HG03060 (cell line): Measurements from ENCODE around the gene TTC27.
"Not testable (repeated sequence)": the region's sequence is repeated elsewhere in the genome, so short reads cannot be mapped to it uniquely, and the experiment has no call there.

Experiments used
- ATAC-seq: cut with Tn5 transposase; IDR thresholded peaks from one replicate; pipeline ENCODE4 v1.9.1; 2021; ENCODE audit warnings: low read depth, moderate number of reproducible peaks; ENCODE audit not compliant: unreplicated experiment

The TTC27 gene

DNA sequence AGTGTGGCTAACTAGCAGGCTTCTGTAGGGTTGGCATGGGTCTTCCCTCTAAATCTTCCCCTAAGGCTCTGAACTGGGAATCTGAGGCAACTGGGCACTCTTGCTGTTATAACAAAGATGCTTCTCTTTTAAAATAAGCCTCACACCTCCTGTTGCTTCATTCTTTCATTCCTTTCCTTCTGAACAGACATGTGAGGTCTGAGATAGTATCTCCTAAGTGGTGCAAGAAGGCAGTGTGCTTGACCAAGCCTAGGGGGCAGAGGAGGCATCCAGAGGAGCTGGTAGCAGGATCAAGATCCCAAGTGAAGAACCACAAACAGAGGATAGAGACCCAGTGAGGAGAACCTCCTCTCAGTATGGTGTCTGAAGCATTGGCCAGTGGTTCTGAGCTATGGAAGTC is 90.9 kb downstream of the TTC27 start:
- ATAC-seq, result no peak

DNA sequence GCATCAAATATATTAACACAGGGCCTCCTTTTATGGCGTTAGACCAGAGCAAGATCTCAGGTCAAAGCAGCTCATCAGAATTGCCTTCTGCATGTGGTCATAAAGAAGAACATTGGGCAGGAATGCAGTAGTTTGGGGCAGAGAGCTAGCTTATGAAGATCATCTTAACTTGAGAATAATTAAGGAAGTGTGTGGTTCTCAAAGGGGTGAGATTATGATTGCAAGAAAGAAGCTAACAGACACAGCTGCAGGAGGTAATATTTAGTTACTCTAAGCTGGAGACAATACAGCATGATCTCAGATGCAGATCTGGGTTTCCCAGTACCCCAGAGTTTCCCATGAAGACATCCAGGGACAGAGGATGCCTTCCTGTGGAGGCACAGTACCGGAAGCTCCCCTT is 91.6 kb downstream of the TTC27 start:
- ATAC-seq, result no peak

DNA sequence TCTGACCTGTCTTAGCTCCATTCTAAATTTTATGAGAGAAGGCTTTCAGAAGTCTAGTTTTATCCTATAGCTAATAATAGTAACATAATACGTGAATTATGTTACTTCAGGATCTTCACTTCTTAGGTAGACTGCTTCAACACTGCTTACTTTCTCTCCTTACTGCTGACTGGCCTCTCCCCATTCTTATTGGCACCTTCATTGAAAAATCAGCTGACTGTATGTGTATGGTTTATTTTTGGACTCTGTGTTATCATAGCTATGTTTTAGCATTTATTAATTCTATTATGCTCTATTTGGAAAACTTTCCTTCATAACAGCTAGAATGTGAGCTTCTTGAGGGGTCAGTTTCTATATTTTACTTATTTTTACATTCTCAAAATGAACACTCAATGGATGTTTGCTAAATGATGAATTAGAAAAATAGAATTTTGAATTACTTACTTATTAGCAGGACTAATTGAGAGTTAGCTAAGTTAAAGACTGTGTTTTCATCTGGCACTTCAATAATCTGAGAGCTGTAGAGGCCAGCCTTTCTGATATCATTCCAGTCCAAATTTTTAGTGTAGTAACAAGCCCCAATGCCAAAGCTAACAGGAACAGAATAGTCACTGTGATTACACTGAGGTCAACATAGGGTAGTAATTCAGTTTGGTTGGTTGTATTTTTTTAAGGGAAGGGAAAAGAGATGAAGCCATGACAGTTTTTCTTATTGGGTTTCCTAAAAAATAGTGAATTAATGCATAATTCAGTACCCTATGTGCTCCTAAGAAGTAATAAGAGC is 92.3 kb downstream of the TTC27 start:
- no peak for ATAC-seq

DNA sequence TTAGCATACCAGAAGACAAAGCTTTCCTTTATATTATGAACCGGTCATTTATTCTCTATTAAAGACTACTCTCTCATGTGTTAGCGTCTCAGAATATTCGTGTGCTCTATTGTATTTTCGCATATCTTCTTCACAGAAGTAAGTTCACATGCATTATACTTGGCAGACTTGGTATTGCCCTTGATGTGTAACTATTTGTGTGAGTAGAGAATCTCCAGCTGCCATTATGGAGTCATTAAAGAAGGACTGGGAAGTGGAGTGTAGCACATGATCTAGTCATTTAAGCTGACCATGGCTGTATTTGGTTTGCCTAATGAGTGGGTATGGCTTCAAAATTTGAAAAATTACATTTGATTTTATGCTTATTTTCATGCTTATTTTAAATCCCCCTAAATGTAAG is 92.9 kb downstream of the TTC27 start:
- no peak for ATAC-seq

DNA sequence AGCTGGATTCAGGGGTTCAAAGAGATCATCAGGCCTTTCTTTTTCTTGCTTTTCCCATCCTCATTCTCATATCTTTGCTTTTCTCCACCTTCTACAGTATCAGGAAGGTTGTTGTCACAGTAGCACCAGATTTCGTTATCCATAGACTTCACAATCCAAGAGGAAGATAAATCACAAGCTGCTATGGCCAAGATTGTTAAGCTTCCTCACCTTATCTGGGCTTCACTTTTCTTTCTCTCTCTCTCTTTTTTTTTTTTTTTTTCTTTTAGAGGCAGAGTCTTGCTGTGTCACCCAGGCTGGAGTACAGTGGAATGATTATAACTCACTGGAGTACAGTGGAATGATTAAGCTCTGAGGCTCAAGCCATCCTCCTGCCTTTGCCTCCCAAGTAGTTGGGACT is 93.5 kb downstream of the TTC27 start:
- ATAC-seq, result no peak

DNA sequence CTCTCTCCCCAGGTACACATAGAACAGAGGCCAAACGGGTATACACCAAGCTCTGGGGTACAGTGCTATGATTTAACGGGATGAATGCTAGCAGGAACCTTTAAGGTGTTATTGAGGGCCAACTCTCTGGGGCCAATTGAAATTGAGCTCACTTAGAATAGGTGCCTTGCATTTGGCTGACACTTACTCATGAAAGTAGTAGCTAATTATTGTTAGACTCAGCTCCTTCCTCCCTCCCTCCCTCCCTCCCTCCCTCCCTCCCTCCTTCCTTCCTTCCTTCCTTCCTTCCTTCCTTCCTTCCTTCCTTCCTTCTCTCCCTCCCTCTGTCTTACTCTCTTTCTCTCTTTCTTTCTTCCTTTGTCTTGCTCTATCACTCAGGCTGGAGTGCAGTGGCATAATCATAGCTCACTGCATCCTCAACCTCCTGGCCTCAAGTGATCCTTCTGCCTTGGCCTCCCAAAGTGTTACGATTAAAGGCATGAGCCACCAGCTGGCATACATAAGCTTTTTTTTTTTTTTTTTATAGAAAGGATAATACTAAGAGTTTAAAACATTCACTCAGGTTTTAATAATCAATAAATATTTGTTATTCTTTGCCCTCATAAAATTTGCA is 95.7 kb downstream of the TTC27 start:
- no peak for ATAC-seq

DNA sequence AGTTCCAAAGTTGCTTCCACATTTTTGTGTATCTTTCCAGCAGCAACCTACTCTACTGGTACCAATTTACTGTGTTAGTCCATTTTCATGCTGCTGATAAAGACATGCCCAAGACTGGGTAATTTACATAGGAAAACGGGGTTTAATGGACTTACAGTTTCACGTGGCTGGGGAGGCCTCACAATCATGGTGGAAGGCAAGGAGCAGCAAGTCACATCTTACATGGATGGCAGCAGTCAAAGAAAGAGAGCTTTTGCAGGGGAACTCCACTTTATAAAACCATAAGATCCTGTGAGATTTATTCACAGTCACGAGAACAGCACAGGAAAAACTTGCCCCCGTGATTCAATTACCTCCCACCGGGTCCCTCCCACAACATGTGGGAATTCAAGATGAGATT is 98.8 kb downstream of the TTC27 start:
- ATAC-seq, result not testable (repeated sequence)

DNA sequence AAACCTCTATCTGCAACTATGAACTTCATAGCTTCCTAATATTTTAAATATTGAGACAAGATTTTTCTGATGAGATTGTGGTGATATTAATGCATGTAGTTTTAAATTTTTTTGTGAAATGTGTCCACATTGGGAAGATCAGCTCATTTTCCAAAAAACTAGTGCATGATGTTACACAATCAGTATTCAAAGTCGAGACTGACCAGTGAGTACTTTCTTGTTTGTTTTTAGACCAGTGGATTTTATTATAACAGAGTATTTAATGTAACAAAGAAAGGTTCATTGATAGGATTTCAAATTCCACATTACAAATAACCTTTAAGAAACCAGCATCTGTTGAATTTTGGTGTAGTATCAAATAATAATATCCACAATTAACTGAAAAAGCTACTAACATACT is 99.3 kb downstream of the TTC27 start:
- no peak for ATAC-seq

DNA sequence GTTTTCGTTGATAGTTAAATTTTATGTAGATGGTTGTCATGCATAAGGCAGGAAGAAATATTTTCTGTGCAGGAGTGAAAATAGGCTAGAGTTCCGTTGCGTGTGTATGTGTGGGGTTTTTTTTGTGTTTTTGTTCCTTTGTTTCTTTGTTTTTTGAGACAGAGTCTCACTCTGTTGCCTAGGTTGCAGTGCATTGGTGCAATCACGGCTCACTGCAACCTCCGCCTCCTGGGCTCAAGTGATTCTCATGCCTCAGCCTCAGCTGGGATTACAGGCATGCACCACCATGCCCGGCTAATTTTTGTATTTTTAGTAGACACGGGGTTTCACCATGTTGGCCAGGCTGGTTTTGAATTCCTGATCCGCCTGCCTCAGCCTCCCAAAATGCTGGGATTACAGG is 103.1 kb downstream of the TTC27 start:
- not testable (repeated sequence) for ATAC-seq

DNA sequence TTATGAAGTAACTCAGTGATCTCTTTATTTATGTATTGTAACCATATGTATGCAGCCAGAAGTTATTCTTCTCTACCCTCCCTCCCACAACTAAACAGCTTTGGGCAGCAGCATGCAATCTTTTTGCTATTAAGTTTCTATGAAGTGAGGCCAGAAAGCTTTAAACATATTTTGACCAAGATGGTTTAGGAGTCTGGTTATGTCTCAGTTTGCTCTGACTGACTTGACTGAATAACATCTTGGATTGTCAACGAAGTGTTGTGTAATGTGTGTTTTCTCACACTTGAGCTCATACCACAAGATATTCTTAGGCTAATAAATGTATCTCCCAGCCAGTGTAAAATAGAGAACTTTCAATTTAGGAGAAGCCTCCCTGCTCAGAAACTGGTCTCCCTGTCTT is 104.3 kb downstream of the TTC27 start:
- no peak for ATAC-seq

DNA sequence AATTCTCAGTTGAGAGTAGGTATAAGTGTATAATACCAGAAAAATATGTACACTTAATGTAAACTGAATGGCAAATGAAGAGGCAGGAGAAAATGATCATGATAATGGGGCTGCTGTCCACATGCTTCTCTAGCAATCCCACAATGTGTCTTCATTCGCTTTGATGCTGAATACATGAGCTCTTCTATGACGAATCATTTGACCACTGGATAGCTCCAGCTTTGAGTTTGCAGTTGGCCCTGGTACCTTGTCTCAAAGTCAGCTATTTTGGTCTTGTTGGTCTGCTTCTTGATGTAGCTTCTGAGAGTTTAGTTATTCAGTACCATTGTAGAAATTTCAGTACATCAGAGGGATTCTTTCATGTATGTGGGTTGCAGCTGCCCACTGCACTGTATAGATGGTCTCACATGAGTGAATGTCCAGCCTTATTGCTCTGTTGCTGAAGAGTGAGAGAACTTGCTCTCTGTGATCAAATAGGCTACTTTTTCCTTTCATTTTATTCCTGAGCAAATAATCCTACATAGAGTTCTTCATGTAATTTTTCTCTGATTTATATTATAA is 105.1 kb downstream of the TTC27 start:
- no peak for ATAC-seq

DNA sequence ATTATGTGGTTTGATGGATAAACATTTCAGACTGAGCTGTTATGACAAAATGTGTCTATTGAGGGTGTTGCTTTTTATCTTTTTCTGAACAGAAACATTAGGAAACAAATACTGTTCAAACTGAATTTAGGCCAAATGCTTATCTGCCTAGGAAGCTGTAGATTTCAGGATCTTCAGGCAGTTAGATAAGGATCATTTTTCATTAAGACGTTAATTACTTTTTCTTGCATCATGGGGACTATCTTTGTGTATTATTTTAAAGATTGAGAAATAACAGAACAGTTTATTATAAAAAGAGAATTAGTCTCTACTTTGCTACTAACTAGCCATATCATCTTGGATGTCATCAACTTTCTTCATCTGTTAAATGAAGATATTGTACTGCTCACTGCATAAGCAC is 107.5 kb downstream of the TTC27 start:
- ATAC-seq, result no peak

DNA sequence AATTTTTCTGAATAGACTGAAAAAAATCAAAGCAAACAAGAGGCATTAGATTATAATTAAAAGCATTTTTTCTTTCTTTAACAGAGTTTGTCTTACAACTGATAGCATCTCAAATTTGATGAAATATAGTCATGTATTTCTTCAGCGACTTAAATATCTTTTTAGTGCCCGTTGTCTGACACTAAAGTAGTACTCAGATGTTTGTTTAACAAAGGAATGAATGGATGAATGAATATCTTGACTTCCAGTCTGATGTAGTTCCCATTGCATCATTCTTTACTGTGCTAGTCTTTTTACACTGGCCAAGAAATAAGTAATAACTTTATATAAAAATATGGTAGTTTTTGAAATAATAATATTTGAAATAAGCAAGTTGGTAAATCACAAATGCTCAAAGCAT is 111.1 kb downstream of the TTC27 start:
- ATAC-seq, result no peak

DNA sequence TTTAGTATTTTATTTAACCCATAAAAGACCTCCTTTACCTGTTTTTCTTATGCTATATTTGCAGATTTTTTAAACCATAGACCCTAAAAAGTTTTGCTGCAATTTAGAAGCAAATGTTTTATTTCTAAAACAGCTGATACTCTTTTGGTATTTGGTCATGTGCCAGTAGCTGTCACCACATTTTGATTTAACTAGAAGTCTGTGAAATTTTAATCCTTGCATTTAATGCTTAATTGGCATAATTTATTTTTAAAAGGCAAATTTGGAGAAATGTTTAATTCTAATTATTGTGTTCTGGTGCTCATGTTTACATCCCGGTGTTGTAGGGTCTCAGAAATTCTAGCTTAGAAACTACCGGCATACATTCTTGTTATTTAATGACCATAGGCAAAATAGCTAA is 111.8 kb downstream of the TTC27 start:
- no peak for ATAC-seq

DNA sequence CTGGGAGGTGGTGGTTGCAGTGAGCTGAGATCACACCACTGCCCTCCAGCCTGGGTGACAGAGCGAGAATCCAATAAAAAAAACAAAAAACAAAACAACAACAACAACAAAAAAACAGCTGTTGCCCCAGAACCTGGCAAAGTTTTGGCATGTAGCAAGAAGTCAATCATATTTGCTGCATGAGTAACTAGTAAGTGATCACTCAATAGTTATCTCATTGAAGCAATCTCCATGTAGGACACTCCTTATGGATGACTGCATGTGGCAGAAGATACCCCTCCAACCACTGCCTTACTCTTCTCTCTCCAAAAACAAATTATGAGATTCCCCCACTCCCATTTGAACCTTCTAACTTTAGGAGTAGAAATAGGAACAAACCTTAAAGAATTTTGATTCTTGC is 113.7 kb downstream of the TTC27 start:
- no peak for ATAC-seq

DNA sequence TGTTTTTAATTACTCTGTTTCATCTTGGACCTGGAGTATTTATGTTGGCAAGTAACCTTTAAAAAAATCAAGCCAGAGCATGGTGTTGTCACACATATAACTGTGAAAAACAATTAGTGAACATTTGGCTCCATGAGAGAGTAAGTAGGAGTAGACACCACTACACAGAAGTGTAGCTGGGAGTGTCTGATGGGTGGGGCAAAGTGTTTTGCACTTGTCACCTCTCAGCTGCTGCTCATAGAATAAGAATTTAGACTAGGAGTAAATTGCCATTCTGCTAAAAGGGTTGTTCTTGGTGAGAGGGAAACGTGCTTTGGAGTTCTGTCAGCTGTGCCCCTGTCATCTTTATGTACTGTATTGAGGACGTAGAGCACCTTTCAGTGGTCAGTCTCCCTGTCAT is 114.5 kb downstream of the TTC27 start:
- no peak for ATAC-seq

DNA sequence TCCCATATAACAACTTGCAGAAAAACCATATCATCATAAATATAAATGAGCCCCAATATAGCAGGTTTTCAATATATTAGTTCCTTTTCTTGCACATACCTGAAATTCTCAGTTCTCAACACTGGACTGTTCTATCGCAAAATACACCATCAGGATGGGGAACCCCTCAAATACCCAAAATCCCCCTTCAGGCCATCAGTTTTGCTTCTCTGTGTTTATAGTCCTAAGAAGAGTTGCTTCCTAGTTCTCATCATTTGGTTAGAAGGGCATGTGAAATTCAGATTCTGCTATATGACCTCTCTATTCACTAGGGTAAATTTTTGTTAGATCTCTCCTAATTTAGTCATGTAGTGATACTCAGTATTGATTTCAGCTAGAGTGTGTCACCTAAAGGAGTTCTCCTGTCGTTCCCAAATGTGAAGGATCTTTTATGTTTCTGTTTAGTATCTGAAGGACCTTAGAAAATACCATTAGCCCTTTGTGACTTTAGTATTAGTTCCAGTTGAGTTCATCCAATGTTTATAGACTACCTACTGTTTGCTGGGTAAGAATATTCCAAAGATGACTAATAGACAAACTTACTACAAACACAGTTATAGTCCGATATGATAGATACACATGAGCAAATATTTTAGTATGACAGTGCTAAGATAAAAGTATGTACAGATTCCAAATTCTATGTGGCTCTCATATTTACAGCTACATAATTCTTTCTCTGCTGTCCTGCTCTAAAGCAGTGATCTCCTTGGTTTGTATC is 115.8 kb downstream of the TTC27 start:
- ATAC-seq, result no peak

DNA sequence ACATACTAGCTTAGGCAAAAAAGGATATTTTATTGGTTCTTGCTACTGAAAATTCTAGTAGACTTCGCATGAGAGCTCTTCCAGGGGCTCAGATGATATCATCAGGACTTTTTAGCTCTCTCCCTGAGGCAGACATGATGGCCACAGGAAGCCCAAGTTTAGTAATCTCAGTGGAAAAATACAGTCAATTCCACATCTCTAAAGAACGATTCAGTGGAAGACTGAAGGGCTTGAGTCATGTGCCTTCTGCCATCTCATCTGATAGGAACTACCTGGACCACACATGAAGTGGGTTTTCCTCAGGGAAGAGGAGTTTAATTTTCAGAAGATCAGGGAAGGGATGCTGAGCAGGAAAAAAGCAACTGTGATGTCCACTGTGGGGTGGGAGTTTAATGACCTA is 117.3 kb downstream of the TTC27 start:
- ATAC-seq, result no peak

DNA sequence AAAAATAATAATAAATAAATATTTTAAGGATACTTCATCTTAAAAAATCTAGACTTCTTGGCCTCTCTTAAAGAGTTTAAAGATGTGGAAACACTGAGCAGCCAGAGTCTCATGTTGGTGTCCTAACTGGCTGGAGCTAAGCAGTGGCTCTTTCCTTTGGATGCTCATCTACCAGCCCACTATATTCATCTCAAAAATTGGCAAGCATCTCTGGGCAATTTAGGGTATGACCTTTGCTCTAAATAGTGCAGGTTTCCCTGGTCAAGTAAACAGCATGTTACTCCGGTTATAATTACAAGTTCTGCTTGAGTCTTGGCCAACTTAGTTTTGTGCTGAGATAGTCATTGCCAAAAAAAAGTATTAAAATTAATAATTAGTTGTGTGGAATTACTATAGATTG is 117.8 kb downstream of the TTC27 start:
- ATAC-seq, result no peak

DNA sequence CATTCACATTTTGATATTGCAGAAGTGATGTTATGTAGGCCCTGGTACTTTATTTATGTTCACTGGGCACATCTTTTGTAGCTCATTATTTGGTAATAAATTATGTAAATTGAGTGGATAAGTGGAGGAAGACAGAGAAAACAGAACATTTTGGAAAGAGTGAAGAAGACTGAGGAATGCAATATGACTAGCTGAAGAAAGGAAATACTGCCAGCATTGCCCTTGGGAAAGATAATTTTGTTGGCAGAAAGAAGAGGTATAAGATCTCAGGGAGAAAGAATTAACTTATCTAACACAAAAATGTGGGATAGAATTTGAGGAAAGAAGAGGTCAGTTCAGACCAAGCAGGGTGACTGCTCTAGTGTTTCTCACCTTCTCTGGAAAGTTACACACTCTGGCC is 118.8 kb downstream of the TTC27 start:
- no peak for ATAC-seq

DNA sequence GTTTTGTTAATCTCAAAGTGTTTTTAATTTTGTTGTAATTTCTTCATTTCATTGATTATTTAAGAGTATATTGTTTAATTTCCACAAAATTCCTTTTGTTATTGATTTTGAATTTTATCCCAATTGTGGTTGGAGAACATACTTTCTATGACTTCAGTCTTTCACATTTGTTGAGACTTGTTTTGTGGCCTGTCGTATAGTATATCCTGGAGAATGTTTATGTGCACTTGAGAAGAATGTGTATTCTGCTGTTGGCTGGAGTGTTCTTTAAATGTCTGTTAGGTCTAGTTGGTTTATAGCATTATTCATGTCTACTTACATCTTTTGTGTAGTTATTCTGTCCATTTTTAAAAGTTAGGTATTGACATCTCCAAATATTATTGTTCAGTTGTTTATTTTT is 120.3 kb downstream of the TTC27 start:
- no peak for ATAC-seq
